ENCODE results near the gene ADCY5. TPM values are rescaled to one million over a fixed set of nuclear protein-coding genes. Genes with fewer than 3 reads are reported as not detected.

Gene ADCY5
- total RNA-seq, 4 donors from 2014 or later: 13.3 to 27.4 (median 21.7) TPM

DNA sequence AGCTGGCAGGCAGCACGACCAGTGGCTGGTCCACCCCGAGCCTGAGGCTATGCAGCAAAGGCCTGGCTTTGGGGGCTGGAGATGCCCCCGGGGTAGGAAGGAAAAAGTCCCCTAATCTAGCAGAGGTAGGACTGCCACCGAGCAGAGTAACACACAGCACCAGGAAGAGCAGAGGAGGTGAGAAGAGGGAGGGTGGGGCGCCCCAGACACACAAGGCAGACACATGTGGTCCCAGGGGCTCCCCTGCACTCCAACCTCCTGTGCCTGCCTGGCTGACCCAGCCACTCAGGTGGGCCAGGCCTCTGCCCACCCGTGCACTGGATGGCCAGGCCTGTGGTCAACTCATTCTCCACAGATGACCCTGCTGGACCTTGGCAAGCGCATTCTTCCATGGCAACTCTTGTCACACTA lies 112.4 kb downstream of the ADCY5 start:
- Histone ChIP-seq H3K9me3 (peaks cover 0 to 2% (median 0%) of the 10 kb centered on the region in 4 donors), H3K36me3 (no peaks in the 10 kb centered on the region), H3K4me1 (peaks cover 0 to 4% (median 0%) of the 10 kb centered on the region in 4 donors), H3K4me3 (no peak overlapping the region), H3K27ac (no peak overlapping the region), H3K27me3 (no peaks in the 10 kb centered on the region)
- no peak for TF ChIP-seq EP300 (IDR thresholded peaks at IDR 0.05)
- no peak for TF ChIP-seq POLR2A (IDR thresholded peaks at IDR 0.05)
- TF ChIP-seq, protein P1, sequence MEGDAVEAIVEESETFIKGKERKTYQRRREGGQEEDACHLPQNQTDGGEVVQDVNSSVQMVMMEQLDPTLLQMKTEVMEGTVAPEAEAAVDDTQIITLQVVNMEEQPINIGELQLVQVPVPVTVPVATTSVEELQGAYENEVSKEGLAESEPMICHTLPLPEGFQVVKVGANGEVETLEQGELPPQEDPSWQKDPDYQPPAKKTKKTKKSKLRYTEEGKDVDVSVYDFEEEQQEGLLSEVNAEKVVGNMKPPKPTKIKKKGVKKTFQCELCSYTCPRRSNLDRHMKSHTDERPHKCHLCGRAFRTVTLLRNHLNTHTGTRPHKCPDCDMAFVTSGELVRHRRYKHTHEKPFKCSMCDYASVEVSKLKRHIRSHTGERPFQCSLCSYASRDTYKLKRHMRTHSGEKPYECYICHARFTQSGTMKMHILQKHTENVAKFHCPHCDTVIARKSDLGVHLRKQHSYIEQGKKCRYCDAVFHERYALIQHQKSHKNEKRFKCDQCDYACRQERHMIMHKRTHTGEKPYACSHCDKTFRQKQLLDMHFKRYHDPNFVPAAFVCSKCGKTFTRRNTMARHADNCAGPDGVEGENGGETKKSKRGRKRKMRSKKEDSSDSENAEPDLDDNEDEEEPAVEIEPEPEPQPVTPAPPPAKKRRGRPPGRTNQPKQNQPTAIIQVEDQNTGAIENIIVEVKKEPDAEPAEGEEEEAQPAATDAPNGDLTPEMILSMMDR (IDR thresholded peaks at IDR 0.05): no peak
- no peak for DNase-seq (ENCODE audit: low spot score in 2 of 2)
- 87 to 96% methylated on average over 7 of the region's 7 CpGs for WGBS, 2 donors

- 83 to 96% methylated on average over 4 of the region's 4 CpGs for WGBS, 2 donors
- H3K9me3 ChIP-seq: peaks cover 0 to 2% (median 0%) of the 10 kb centered on the region in 4 donors
- H3K36me3 ChIP-seq: no peaks in the 10 kb centered on the region
- peaks cover 0 to 8% (median 0%) of the 10 kb centered on the region in 4 donors for H3K4me1 ChIP-seq
- no peaks in the 10 kb centered on the region for H3K27me3 ChIP-seq
- no peak for DNase-seq (ENCODE audit: low spot score in 2 of 2)
- no peak overlapping the region for H3K27ac ChIP-seq
- no peak overlapping the region for H3K4me3 ChIP-seq
- TF ChIP-seq EP300 (IDR thresholded peaks at IDR 0.05) (no peak), POLR2A (IDR thresholded peaks at IDR 0.05) (no peak)
- TF ChIP-seq, protein P1 (IDR thresholded peaks at IDR 0.05): no peak
Observed at GRCh38 chr3:123336001-123336400, 112.9 kb downstream of the ADCY5 start.

DNA sequence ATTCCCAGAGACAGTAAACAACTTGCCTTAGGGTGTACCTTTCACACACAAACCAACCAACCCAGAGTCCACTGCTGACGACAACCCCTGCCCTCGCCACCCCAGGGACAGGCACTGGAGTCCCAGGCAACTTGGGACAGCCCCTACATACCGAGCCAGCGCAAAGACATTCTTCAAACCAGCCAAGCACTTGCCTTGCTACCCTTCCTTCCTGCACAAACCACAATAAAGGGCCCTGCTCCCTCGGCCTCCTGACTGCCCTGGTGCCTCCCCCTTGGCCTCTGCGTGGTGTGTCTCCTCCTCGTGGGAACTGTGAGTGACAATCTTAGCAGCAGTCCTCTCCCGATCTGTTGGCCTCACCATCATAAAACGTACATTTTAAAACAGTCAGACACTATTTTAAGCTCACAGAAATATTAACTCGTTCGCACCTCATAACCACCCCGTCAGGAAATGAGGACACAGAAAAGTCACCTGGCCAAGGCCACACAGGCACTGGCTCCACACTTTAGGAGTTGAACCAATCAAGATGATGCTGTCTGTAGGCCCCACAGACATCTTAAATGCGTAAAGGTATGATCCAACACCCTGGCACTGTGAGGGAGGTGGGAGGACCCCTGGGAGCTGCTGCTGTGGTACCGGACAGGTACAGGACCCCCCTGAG lies 113.8 kb downstream of the ADCY5 start:
- Histone ChIP-seq H3K27me3 (no peaks in the 10 kb centered on the region), H3K4me1 (peaks cover 0 to 16% (median 3%) of the 10 kb centered on the region in 4 donors), H3K27ac (no peak overlapping the region), H3K36me3 (no peaks in the 10 kb centered on the region), H3K4me3 (no peak overlapping the region), H3K9me3 (peaks cover 0 to 2% (median 0%) of the 10 kb centered on the region in 4 donors)
- TF ChIP-seq POLR2A (IDR thresholded peaks at IDR 0.05) (no peak), EP300 (IDR thresholded peaks at IDR 0.05) (no peak)
- TF ChIP-seq, protein P1 (IDR thresholded peaks at IDR 0.05): no peak
- DNase-seq (ENCODE audit: low spot score in 2 of 2): no peak
- WGBS, 2 donors: 68 to 72% methylated on average over 14 of the region's 14 CpGs

DNA sequence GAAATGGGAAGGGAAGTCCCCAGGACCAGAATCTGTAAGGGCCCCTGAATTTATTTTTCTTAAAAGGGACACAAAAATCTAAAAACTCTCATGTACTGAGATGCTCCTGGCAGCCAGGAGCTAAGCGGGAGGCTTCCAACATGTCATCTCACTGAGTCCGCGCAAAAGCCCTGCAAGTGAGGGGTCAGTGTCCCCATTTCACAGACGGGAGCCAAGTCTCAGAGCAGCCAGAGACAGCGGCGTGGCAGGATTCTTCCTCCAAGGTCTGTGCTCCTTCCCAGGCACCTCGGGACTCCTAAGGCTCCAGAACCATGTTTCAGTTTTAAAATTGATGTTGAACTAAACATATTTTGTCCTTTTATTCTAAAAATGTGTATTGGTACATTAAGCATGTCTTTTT lies 114.8 kb downstream of the ADCY5 start:
- Histone ChIP-seq H3K36me3 (no peaks in the 10 kb centered on the region), H3K4me1 (peaks cover 0 to 22% (median 4%) of the 10 kb centered on the region in 4 donors), H3K9me3 (peaks cover 0 to 2% (median 0%) of the 10 kb centered on the region in 4 donors), H3K27ac (no peak overlapping the region), H3K27me3 (no peaks in the 10 kb centered on the region), H3K4me3 (no peak overlapping the region)
- WGBS, 2 donors: 92 to 94% methylated on average over 7 of the region's 7 CpGs
- DNase-seq (ENCODE audit: low spot score in 2 of 2): no peak
- TF ChIP-seq, protein P1 (IDR thresholded peaks at IDR 0.05): no peak

DNA sequence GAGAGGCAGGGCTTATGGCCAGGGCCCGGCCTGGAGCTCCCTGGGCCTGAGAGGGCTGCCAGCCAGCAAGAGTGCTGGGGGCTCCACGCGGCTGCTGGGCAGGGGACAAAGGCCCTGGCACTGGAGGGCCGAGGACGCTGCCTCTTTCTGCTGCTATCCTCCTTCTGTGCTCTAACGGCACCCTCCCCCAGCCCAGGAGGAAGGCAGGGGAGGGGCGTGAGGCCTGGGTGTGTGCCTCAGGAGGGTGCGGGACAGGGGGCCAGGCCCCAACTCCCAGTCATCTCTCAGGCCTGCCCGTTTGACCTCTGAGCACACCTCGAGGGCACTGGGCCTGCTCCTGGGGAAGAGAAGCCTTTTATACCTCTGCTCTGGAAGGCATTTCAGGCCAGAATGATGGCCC lies 115.5 kb downstream of the ADCY5 start:
- peaks cover 0 to 2% (median 0%) of the 10 kb centered on the region in 4 donors for H3K9me3 ChIP-seq
- peaks cover 0 to 3% of the 10 kb centered on the region in 2 donors for H3K27me3 ChIP-seq
- H3K36me3 ChIP-seq: no peaks in the 10 kb centered on the region
- TF ChIP-seq POLR2A (IDR thresholded peaks at IDR 0.05): no peak
- TF ChIP-seq, protein P1 (IDR thresholded peaks at IDR 0.05): no peak
- TF ChIP-seq EP300 (IDR thresholded peaks at IDR 0.05): no peak
- DNase-seq (ENCODE audit: low spot score in 2 of 2): no peak
- WGBS, 2 donors: 59 to 81% methylated on average over 5 to 6 of the region's 10 CpGs
- H3K4me3 ChIP-seq: no peak overlapping the region
- H3K27ac ChIP-seq: no peak overlapping the region
- H3K4me1 ChIP-seq: peaks cover 0 to 22% (median 4%) of the 10 kb centered on the region in 4 donors
